ENCODE measurements around the gene MOGAT1. TPM values are rescaled to one million over a fixed set of nuclear protein-coding genes. Genes with fewer than 3 reads are reported as not detected.

MOGAT1 gene
- total RNA-seq, 1 experiment from 2014 or later: not detected

- WGBS (ENCODE audit: extremely low coverage, insufficient read length, low lambda C conversion rate): no CpG with 5 or more reads among the region's 3 CpGs
Observed at GRCh38 chr2:222663479-222663878, 8.0 kb upstream of the MOGAT1 start.

More at GRCh38 chr2:222663479-222663878, 8.0 kb upstream of the MOGAT1 start:
- Histone ChIP-seq H3K23ac (ENCODE audit: insufficient read length, low read depth, low read length) (no peak overlapping the region), H3T11ph (ENCODE audit: low read length) (no peak overlapping the region), H4K5ac (ENCODE audit: insufficient read length, low read depth, low read length) (no peak overlapping the region), H3K56ac (ENCODE audit: insufficient read length, low read depth, low read length) (no peak overlapping the region), H3K4me2 (ENCODE audit: insufficient read depth, insufficient read length, low read length) (no peak overlapping the region), H3K27me3 (ENCODE audit: insufficient read depth, low read length) (no peaks in the 10 kb centered on the region), H3K18ac (ENCODE audit: insufficient read length, low read depth, low read length) (no peak overlapping the region), H3K4ac (ENCODE audit: low read depth, low read length) (no peak overlapping the region), H4K20me1 (ENCODE audit: control insufficient read depth, insufficient read depth, insufficient read length) (no peaks in the 10 kb centered on the region), H3K27ac (ENCODE audit: insufficient read length, low read depth, low read length) (no peak overlapping the region), H2BK15ac (ENCODE audit: low read depth, low read length) (no peak overlapping the region), H3K9me3 (ENCODE audit: control insufficient read depth, low read depth, low read length) (no peaks in the 10 kb centered on the region), H2AFZ (ENCODE audit: low read length) (no peak overlapping the region), H2BK12ac (ENCODE audit: insufficient read length, low read depth, low read length) (no peak overlapping the region), H3K79me1 (ENCODE audit: insufficient read depth, low read depth, low read length, poor library complexity, severe bottlenecking) (no peaks in the 10 kb centered on the region), H3K9ac (ENCODE audit: extremely low read depth, insufficient read length, low read length) (no peak overlapping the region), H2AK5ac (ENCODE audit: insufficient read length, low read length) (no peak overlapping the region), H3K79me2 (ENCODE audit: insufficient read depth, low read length) (no peaks in the 10 kb centered on the region), H4K8ac (replicated peaks; ENCODE audit: insufficient read length, low read depth, low read length) (no peak overlapping the region), H4K91ac (ENCODE audit: insufficient read length, low read depth, low read length) (no peak overlapping the region), H3K14ac (ENCODE audit: insufficient read depth, low read length) (no peak overlapping the region), H2BK120ac (ENCODE audit: low read depth, low read length, poor library complexity, severe bottlenecking) (no peak overlapping the region), H2BK20ac (ENCODE audit: low read depth, low read length, poor library complexity, severe bottlenecking) (no peak overlapping the region), H2BK5ac (ENCODE audit: insufficient read length, low read length) (no peak overlapping the region), H3K23me2 (ENCODE audit: insufficient read length, low read depth, low read length, poor library complexity, severe bottlenecking) (no peaks in the 10 kb centered on the region), H3K4me1 (ENCODE audit: insufficient read depth, low read length) (no peaks in the 10 kb centered on the region)
- no peak for DNase-seq
- Mint-ChIP-seq H3K36me3 (ENCODE audit: insufficient read depth in 1 of 3, low read depth in 3 of 3) (no peaks in the 10 kb centered on the region; a peak in 1 of 7 replicates), H3K4me3 (no peak overlapping the region), H3K27ac (no peak overlapping the region), H3K9me3 (0 out of 5 replicates have a peak, but pooled peaks cover 0 to 2% of the 10 kb centered on the region in 2 experiments), H3K4me1 (peaks cover 7 to 8% of the 10 kb centered on the region in 2 experiments), H3K27me3 (ENCODE audit: low read depth) (peaks cover 14% of the 10 kb centered on the region)
- no peak for TF ChIP-seq CTCF (conservative IDR thresholded peaks at IDR 0.05)

Measured in H9 (cell line).